HG03354 (cell line): ENCODE results near the gene BMPER.
"Not testable (repeated sequence)": the region's sequence is repeated elsewhere in the genome, so short reads cannot be mapped to it uniquely, and the experiment has no call there.

Source experiments
- ATAC-seq: cut with Tn5 transposase; IDR thresholded peaks from one replicate; pipeline ENCODE4 v1.9.1; 2021; ENCODE audit warnings: mild to moderate bottlenecking; ENCODE audit not compliant: unreplicated experiment, poor library complexity, severe bottlenecking

The BMPER gene

DNA sequence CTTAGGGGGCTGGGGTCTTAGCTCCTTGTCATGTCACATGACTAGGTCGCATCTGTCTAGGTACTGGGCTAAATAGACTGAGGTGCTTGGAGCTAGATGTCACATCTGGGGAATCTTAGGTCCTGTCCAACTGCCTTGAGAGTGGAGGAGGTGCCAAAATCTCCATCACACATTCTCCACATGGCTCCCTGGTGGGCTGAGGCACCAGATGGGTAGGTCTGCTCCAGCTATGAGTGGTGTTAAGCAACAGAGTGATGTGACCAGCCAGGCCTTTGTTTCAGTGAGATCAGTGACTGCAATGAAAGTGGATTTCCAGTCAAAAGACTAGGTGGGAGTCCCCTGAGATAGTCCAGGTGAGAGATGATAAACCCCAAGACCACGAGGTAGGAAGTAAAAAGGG is 251.8 kb downstream of the BMPER start:
- ATAC-seq, result no peak

DNA sequence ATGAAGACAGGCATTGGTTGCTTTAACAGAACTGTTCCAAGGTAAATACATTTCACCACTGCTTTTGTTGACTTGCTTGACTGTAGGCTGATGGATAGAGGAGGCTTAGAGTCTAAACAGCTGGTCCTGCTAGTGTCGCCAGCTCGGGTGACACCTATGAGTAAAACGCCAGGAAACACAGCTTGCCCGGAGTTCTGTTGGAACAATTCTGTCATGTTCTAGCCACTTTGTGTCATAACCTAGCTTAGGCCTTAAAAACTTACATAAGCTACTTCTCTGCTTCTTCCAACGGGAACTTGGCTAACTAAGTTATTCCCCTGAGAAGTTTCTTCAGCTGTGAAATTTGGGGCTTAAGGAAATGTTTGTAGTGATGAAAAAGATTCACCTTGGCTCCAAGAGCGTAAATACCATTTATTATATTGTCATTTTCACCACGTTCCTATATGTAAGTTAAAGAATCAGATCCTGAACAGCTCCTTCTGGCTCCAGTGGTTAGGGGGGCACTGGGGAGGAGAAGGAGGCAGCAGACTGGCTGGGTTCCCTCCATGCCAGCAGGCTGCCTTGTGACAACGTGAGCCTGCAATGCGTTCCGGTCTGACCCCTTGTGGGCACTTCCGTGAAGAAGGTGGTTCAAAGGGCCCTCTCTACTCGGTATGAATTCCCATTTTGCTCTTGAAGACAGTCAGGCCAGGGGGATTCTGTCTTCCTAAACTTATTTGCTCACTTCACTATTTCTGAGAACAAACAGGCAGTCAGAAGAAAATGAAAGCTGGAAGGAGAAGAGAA is 253.2 kb downstream of the BMPER start:
- no peak for ATAC-seq

DNA sequence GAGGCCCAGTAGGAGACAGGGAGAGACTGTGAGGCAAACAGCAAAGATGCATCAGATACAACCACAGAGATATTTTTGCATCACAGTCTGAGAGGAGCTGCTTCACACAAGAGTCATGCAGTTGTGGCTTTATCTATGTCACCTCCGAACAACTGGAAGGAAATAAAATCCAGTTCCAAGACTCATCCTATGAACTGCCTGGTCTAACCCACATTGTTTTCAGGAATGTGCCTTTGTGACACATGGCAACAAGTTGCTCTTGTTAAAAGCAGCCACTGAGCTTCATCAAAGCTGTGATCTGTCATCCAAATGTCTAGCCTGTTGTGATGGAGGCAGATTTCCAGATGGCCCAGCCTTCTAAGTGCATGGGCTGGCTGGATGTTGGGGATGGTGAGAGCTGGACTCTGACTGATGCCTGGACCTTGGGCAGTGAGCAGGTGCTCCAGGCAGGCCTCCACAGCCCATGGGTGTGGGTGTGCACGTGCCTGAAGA is 255.0 kb downstream of the BMPER start:
- ATAC-seq, result no peak

DNA sequence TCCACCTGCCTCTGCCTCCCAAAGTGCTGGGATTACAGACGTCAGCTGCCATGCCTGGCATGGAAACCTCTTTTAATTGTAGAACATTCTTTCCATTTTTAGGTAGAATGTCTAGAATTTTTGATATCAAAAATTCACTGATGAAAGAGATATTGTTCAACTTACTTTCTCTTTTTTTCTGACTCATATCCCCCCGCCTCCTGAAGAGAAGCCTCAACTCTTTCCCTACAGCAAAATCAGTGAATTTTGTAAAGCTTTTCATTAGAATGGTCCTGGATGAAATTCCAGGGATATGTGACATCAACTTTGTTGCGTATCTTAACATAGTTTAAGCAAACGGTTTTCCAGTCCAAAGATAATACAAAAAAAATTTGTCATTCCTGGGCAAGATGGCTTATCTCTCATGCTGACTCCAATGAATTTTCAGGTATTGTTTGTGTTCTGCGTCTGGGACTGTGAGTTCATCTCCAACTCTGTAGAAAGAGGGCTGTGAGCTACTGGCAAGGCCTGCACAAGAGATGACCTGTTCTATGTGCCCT is 256.8 kb downstream of the BMPER start:
- ATAC-seq, result no peak

DNA sequence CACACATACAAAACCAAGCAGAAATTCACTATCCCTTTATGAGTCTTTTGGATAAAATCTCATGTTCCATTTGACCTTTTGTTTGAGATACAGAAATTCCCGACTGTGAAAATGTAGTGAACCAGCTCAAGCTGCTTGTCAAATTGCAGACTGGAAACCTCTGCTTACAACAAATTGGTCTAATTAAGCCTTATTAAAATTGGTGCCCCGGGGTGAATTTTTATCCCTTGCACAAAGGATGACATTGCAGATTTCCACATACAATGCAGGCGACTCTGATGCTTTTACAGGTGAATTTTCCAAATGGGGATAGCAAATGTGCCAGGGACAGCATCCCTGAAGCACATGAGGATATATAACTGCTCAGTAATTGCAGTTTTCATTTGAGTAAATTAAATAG is 257.3 kb downstream of the BMPER start:
- ATAC-seq, result no peak

DNA sequence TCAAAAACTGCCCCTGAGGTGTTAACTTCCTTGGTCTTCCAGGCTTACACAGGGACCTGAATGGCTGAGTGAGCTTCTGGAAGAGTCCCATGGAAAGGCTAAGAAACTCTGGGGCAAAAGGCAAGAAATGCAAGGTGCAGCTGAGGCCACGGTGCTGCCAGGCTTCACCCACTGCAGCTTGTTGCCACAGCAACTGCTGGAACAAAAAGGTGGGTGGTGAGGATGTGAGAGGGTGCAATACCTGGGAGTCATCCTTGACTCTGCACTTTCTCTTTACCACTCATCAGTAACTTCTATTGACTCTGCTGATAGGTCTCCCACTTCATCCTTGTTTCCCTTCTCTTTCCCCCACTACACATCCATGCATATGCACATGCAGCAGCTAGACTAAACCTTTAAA is 258.6 kb downstream of the BMPER start:
- no peak for ATAC-seq

DNA sequence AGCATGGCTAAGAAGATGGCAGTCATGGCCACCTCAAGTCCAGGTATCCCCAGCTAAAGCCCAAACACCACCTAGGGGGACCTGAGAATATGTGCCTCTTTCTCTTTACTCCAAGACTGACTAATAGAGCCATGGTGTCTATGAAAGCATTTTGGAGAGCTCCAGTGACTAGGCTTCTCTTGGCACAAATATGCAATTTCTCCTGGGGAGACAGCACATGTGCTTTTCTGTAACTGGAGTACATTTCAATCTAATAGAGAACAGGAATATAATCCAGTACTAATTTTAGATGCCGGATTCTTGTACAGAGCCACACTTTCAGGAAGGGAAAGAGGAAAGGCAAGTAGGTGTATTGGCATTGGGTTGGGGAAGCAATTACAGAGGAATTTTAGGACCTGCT is 260.1 kb downstream of the BMPER start:
- no peak for ATAC-seq

DNA sequence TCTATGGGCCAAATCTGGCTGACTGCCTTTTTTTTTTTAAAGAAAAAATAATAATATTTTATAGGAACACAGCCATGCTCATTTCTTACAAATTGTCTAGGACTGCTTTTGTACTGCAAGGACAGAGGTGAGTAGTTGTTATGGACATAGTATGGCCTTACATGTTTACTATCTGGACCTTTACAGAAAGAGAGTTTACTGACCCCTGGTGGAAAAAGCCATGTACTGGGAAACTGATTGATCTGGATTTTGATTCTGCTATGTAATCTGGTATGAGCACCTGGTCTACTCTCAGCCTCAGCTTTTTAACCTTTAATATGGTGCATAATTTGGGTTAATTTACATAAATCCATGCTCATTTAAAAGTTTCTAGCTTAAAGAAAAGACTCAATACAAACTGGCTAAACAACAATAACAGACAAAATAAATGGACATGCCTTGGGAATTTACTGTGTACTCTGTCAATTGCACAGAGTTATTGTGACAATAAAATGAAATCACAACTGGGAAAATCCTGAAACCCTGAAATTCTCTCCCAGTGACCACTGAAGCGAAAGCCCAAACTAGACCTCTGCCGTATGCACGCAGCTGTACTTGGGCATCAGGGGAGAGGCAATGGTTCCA is 260.7 kb downstream of the BMPER start:
- peak; percentile 72 for ATAC-seq

DNA sequence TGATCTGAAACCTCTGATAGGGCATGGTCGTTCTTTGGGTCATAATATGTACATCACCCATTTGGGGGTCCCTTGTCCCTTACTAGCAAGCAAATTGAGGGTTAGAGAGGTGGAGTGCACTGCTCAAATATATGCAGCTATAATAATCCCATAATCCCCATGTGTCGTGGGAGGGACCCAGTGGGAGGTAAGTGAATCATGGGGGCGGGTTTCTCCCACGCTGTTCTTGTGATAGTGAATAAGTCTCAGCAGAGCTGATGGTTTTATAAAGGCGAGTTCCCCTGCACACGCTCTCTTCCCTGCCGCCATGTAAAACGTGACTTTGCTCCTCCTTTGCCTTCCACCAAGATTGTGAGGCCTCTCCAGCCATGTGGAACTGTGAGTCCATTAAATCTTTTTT is 262.7 kb downstream of the BMPER start:
- no peak for ATAC-seq

DNA sequence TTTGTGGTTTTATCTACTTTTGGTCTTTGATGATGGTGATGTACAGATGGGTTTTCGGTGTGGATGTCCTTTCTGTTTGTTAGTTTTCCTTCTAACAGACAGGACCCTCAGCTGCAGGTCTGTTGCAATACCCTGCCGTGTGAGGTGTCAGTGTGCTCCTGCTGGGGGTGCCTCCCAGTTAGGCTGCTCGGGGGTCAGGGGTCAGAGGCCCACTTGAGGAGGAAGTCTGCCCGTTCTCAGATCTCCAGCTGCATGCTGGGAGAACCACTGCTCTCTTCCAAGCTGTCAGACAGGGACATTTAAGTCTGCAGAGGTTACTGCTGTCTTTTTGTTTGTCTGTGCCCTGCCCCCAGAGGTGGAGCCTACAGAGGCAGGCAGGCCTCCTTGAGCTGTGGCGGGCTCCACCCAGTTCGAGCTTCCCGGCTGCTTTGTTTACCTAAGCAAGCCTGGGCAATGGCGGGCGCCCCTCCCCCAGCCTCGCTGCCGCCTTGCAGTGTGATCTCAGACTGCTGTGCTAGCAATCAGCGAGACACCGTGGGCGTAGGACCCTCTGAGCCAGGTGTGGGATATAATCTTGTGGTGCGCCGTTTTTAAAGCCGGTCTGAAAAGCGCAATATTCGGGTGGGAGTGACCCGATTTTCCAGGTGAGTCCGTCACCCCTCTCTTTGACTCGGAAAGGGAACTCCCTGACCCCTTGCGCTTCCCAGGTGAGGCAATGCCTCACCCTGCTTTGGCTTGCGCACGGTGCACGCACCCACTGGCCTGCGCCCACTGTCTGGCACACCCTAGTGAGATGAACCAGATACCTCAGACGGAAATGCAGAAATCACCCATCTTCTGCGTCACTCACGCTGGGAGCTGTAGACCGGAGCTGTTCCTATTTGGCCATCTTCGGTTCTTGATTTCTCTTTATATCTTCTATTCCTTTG is 269.6 kb downstream of the BMPER start:
- ATAC-seq, result not testable (repeated sequence)

DNA sequence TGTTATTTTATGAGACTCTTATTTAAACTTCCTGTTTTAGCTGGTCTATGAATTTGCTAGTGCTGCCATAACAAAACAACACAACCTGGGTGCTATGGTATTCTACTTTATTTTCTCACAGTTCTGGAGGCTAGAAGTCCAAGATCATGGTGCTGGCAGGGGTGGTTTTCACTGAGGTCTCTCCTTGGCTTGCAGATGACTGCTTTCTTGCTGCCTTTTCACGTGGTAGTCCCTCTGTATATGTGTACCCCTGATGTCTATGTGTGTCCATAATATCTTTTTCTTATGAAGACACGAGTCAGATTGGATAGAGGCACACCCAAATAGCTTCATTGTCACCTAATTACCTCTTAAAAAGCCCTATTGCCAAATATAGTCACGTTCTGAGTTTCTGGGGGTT is 270.5 kb downstream of the BMPER start:
- ATAC-seq, result no peak

DNA sequence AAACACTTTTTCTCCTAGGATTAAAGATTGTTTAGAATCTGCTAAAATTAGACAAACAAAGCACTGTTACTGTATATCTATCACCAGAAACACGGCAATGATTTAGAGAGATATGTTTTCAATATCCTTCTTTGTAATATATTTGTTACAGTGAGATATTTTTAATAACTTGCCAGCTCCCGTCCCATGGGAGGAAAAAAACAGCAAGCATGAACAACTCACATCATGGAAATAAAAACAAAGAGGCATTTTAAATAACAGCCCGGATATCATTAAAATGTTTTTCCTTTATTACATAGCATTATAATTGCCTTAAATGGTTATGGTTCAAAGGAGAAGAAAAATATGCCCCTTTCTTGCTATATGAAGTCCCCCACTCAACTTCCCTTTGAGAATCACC is 272.1 kb downstream of the BMPER start:
- no peak for ATAC-seq

DNA sequence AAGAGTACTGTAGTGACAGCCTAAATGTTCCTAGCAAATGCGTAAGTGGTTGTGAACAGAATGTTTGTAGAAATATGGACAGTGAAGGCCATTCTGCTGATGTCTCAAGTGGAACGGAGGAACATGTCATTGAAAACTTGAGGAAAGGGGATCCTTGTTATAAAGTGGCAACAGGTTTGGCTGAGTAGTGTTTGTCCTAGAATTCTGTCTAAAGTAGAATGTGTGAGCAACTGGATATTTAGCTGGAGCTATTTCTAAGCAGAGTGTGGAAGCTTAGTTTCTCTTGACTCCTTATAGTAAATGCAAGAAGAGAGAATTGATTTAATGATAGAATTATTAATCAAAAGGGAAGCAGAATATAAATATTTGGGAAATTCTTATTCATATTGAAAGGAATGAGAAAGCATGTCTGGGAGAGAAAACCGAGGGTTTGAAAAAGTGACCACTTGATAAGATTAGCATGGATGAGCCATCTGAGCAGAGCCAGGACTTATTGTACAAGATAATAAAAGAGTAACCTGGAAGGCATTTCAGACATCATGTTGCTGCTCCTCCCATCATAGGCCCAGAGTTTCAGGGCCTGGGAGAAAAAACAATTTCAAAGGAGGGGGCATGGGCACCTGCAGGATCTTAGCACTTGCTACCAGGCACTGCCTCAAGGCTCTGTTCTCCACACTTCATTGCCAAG is 276.1 kb downstream of the BMPER start:
- ATAC-seq, result no peak

DNA sequence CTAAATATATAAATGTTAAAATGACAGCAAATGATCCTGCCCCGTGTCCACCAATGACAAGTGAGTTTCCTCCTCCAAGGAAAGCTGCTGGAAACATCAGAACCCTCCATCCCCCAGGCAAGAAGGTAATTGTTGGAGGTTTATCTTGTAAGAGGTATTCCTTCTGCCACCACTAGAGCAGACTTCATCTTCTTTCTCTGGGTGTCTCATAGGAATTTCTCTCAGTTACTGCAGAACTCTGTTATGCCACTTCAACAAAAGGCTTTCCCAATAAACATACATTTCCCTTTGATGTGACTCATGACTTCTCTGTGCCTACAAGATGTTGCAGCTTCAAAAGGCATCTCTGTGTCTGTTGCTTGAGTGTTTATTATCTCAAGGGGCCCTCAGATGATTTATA is 279.1 kb downstream of the BMPER start:
- ATAC-seq, result no peak

DNA sequence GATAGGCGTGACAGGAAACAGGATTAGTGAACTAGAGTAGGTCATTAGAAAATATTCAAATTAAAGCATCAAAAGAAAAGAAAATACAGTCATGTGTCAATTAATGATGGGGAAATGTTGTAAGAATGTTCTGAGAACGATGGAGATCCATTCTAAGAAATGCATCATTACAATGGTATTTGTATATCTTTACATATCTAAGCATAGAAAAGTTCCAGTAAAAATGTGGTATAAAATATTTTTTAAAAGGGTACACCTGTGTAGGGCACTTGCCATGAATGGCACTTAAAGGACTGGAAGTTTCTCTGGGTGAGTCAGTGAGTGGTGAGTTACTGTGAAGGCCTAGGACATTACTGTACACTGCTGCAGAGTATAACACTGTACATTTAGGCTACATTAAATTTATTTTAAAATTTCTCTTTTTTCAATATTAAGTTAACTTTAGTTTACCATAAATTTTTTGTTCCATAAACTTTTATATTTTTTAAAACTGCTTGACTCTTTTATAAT is 282.5 kb downstream of the BMPER start:
- ATAC-seq, result no peak

DNA sequence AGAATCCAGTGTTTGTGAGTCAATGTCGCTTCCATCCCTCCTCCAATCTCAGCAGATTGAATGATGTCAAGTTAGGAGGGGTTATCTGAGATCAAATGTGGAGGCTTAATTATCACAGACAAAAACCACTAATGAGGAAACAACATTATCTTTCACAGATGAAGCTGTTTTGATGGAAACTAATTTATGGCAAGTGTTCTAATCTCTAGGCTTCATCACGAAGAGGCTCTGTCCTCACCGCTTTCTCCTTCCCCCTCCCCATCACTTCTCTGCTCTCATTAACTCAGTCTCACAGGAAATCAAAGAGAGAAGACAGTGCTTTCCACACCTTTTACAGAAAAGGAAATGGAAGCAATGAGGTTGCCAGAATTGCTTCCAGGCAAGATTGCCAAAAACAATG is 283.7 kb downstream of the BMPER start:
- ATAC-seq, result no peak

DNA sequence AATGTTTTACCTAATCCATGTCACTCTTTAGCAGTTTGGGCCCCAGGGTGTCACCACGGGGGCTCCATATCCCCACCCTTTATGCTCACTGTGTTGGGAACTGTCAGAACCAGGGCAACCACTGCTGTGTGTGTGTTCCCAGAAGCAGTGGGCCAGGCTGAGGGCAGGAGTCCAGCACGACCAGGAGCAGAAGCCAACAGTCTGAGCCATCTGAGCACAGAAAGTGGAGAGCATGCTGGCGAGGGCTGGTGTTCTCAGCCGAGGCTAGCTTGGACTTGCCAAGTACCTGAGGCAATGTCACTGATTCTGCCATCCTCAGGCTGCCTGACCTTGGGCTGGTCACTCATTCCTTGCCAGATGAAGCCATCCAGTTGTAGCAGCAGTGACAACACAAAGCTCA is 285.0 kb downstream of the BMPER start:
- ATAC-seq, result no peak

DNA sequence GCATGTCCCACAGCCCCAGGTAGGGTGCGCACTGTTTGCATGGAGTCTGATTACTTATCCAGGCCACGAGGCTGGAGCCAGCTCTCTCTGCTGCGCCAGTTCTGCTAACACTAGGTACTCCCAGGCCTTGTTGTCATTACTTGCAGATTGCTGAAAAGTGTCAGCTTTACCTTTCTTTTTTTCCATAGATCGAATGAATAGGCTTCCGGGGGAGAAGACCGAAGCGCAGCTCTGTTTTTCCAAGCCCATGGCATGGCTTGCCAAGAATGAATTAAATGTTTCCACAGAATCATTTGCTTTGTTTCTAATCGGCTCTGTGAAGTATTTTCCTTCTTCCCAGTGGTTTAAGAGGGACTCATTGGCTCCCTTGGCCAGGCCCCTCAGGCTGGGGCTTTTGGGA is 285.8 kb downstream of the BMPER start:
- no peak for ATAC-seq

DNA sequence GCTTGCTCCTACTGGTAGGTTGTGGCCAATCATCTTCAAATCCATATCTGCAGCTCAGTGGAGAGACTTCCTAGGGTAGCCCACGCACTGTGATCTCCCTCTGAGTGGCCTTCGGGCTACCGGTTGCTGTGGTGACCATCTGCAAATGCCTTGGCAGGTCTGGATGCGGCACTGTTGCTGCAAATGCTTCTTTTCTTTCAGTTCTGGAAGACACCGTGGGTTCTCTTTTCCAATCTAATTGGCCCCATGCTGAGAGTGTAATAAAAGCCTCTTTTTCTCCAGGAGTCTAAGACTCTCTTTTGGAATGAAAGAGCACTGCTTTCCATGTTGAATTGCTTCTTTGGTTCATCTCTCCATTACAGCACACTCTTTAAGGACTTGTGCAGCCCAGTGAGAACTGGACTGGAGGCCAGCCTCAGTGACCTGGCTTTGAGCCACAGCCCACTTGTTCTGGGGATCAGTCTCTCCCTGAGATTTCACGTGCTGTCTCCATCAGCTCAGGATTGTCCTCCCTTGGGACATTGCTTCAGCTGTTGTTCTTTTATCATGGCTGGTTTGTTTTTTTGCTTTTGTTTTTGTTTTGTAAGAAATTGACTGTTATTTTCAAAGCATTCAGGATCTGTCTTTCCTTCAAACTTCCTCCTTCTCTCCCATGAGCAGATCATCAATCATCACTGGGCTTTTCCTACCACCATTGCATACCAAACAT is 286.6 kb downstream of the BMPER start:
- no peak for ATAC-seq
